ENCODE measurements around the gene CCDC69. TPM values are rescaled to one million over a fixed set of nuclear protein-coding genes. Genes with fewer than 3 reads are reported as not detected.
A peak's percentile ranks its signal among the peaks of the same experiment; 100 is the strongest.

Gene CCDC69
- total and polyA plus RNA-seq, 8 donors = 6.8 to 66.4 (median 9.8) TPM

DNA sequence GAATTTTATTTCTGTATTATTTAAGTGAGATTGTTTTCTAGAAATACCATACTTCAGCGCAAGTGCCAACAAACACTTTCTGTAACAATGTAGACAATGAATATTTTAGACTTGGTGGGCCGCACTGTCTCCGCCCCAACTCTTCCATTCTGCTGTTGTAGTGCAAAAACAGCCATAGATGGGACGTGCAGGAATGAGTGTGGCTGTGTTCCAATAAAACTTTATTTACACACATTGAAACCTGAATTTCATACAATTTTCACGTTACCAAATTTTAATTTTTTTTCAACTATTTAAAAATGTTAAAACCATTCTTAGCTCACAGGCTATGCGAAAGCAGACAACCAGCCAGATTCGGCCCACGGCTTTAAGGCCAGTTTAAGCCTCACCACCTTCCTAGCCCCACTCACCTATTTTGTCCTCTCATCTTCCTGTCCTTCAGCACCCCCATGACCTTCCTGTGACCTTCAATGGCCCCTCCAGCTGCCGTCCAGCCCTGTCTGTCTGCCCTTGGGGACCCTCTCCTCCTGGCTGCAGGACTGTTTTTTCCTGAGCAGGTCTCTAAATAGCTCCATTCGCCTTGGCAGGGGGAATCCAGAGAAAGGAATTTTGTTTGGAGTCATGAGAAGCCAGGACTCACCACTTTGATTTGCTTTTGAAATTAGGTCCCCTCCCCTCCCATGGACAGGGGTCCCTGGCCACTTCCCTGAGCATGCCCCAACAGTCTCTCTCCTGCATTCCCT lies 55.1 kb downstream of the CCDC69 start:
- no peak for ATAC-seq

DNA sequence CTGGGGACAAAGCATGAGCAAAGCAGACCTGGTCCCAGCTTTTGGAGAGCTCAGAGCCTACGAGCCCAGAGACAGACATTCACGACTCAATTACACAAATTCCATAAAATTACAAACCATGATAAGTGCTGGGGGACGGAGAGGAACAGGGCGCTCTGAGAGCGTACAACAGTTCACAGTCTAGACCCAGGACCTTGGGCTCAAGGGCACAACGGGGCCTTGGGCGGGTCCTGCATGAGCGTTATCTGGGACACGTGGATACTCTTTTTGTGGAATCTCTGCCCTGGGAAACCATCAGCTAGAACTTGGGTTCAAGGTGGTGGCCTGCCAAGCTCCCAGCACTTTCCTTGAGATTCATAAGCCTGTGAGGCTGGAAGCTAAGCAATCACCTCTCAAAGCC lies 56.9 kb downstream of the CCDC69 start:
- DNase-seq (no peak), ATAC-seq (no peak)
- intact Hi-C loops (cut with DNase I) = no loop called here
- TF ChIP-seq, protein P1, sequence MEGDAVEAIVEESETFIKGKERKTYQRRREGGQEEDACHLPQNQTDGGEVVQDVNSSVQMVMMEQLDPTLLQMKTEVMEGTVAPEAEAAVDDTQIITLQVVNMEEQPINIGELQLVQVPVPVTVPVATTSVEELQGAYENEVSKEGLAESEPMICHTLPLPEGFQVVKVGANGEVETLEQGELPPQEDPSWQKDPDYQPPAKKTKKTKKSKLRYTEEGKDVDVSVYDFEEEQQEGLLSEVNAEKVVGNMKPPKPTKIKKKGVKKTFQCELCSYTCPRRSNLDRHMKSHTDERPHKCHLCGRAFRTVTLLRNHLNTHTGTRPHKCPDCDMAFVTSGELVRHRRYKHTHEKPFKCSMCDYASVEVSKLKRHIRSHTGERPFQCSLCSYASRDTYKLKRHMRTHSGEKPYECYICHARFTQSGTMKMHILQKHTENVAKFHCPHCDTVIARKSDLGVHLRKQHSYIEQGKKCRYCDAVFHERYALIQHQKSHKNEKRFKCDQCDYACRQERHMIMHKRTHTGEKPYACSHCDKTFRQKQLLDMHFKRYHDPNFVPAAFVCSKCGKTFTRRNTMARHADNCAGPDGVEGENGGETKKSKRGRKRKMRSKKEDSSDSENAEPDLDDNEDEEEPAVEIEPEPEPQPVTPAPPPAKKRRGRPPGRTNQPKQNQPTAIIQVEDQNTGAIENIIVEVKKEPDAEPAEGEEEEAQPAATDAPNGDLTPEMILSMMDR (IDR thresholded peaks at IDR 0.05) = no peak
- Histone ChIP-seq H3K9me3 (no peaks in the 10 kb centered on the region), H3K27me3 (no peaks in the 10 kb centered on the region), H3K4me1 (peaks cover 0 to 17% of the 10 kb centered on the region in 2 donors), H3K36me3 (no peaks in the 10 kb centered on the region), H3K27ac (no peak overlapping the region), H3K4me3 (no peak overlapping the region)

More for the DNA sequence above, 55.1 kb downstream of the CCDC69 start:
- H3K4me1 ChIP-seq = peaks cover 0 to 19% of the 10 kb centered on the region in 2 donors
- no peaks in the 10 kb centered on the region for H3K36me3 ChIP-seq
- intact Hi-C loops (cut with DNase I) = no loop called here
- no peaks in the 10 kb centered on the region for H3K9me3 ChIP-seq
- H3K27ac ChIP-seq = no peak overlapping the region
- TF ChIP-seq, protein P1 (IDR thresholded peaks at IDR 0.05) = no peak
- no peaks in the 10 kb centered on the region for H3K27me3 ChIP-seq
- DNase-seq = no peak
- H3K4me3 ChIP-seq = no peak overlapping the region

DNA sequence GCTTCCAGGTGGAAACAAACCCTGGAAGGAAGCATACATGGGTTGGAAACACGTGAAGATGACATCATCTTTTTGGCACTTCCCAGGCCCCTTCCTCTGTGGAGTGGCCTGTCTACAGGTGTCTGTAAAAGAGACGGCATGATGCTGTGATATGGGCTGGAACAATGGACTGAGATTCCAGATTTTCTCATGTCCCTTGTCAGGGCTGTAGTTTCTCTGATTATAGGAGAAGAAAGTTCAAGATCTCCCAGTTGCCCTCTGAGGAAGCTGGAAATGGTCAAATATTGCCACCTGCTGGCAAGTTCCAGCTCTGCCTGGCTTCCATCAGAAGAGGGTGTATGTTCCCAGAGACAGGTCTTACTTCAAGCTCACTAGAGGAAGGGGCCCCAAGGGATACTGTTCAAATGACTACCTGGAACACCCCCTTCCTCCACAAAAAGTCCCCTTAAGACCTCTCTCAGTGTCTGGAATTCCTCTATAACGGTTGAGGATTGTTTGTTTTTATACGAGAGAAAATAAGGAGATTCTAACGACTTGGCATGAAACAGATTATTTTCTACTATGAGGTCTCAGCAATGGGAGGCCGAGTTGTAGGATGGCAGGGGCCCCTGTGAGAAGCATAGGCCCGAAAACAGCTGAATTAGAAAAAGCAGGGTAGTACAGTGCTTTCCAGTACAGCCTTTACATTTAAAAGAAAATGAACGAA lies 59.1 kb downstream of the CCDC69 start:
- Histone ChIP-seq H3K9me3 (no peaks in the 10 kb centered on the region), H3K4me1 (peaks cover 0 to 7% of the 10 kb centered on the region in 2 donors), H3K27ac (no peak overlapping the region), H3K36me3 (no peaks in the 10 kb centered on the region), H3K27me3 (no peaks in the 10 kb centered on the region), H3K4me3 (no peak overlapping the region)
- intact Hi-C loops (cut with DNase I) = loop anchor here in 1 of 2 donors (5.0 kb wide), 1 partner anchor 38 kb away; no protein-coding TSS in a partner anchor
- TF ChIP-seq, protein P1 (IDR thresholded peaks at IDR 0.05) = peak; percentile 84 to 96
- ATAC-seq (peak; percentile 99), DNase-seq (peak in 3 of 4 donors; percentile 67 to 85 (median 70))

DNA sequence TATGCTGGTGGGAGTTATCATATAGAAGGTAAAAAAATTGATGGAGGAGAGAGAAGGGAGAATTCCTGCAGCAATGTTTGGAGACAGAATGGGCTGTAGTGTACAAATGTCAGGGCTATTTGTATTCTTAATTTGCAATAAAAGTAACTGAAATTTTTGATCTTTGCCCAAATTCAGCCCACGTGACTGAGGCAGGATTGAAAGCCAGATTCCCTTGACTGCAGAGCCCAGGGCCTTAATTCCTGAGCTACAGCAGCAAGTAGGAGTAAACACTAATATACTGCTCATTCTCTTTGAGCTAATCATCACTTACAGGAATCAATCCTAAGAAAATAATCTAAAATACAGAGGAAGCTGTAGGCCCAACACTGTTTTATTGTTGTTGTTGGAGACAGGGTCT lies 61.1 kb downstream of the CCDC69 start:
- ATAC-seq (no peak), DNase-seq (peak in 2 of 4 donors; percentile 49 to 55)
- H3K27me3 ChIP-seq = no peaks in the 10 kb centered on the region
- TF ChIP-seq, protein P1 (IDR thresholded peaks at IDR 0.05) = no peak
- intact Hi-C loops (cut with DNase I) = loop anchor here in 1 of 2 donors (5.0 kb wide), 1 partner anchor 35 kb away; no protein-coding TSS in a partner anchor
- no peak overlapping the region for H3K4me3 ChIP-seq
- H3K27ac ChIP-seq = peak overlapping the region in 1 of 2 donors; percentile 39
- H3K9me3 ChIP-seq = no peaks in the 10 kb centered on the region
- H3K36me3 ChIP-seq = no peaks in the 10 kb centered on the region
- peaks cover 7 to 16% of the 10 kb centered on the region in 2 donors for H3K4me1 ChIP-seq

Data from left lung (tissue), 10 donors.